Measurements from ENCODE around the gene MST1.

MST1 gene

DNA sequence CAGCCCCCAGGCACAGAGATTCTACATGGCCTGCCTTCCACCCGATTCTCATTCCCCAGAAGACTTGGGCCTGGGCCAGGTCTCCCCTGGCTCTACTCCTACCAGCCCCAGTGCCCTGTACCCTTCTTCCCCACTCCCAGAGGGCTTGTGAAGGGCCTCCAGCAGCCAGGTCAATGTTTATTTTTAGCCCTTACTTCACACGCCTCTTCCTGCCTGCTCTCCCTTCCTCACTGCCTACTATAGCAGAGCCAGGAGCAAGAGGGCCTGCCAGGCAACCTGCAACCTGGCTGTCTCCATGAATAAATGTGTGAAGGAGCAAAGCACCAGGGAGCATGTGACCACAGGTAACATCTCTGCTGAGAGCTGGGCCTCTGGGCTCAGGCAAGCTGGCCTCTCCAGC lies 41.5 kb downstream of the MST1 start:
- no peak for DNase-seq (ENCODE audit: low read depth)
- H3K4me3 ChIP-seq (ENCODE audit: low read depth, low read length), result no peak overlapping the region
- TF ChIP-seq, protein P1, sequence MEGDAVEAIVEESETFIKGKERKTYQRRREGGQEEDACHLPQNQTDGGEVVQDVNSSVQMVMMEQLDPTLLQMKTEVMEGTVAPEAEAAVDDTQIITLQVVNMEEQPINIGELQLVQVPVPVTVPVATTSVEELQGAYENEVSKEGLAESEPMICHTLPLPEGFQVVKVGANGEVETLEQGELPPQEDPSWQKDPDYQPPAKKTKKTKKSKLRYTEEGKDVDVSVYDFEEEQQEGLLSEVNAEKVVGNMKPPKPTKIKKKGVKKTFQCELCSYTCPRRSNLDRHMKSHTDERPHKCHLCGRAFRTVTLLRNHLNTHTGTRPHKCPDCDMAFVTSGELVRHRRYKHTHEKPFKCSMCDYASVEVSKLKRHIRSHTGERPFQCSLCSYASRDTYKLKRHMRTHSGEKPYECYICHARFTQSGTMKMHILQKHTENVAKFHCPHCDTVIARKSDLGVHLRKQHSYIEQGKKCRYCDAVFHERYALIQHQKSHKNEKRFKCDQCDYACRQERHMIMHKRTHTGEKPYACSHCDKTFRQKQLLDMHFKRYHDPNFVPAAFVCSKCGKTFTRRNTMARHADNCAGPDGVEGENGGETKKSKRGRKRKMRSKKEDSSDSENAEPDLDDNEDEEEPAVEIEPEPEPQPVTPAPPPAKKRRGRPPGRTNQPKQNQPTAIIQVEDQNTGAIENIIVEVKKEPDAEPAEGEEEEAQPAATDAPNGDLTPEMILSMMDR (IDR thresholded peaks at IDR 0.05; ENCODE audit: control insufficient read depth, extremely low read depth, insufficient read depth), result no peak

DNA sequence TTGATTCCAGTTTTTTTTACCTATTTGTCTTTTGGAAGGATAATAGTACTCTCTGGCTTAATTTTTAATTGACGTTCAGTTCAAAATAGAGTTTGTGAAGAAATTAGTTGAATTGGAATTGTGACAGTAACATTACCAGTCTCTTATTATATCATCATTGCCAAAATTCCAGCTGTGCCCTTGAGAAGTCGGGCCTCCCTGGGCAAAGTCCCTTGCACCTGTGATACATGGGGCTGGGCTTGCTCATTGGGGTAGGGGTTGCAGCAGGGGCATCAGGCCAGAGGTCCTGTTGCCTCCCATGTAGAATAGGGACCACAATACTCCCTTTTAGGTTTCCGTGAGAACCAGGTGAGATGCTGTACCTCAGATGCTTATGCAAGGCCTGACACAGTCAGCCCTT lies 43.0 kb downstream of the MST1 start:
- DNase-seq (ENCODE audit: low read depth), result no peak
- no peak overlapping the region for H3K4me3 ChIP-seq (ENCODE audit: low read depth, low read length)
- TF ChIP-seq, protein P1 (IDR thresholded peaks at IDR 0.05; ENCODE audit: control insufficient read depth, extremely low read depth, insufficient read depth), result no peak

DNA sequence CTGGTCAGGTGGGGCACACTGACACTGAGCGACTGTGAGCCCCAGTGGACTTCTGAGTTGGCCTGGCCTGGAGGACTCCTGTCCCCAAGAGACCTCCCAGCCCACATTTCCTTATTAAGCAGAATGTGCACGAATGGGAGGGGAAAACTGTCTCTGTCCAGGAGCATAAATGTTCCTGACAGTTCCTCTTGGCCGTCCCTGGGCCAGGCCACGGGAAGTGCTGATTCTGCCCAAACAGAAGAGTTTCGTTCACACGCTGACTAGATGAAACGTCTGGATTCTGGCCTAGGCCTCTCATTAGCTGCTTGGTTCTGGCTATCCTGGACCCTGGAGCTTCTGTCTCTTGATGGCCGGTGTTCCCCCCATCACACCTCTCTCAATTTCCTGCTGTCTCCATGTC lies 44.6 kb downstream of the MST1 start:
- TF ChIP-seq, protein P1 (IDR thresholded peaks at IDR 0.05; ENCODE audit: control insufficient read depth, extremely low read depth, insufficient read depth), result no peak
- no peak for DNase-seq (ENCODE audit: low read depth)
- H3K4me3 ChIP-seq (ENCODE audit: low read depth, low read length), result no peak overlapping the region

DNA sequence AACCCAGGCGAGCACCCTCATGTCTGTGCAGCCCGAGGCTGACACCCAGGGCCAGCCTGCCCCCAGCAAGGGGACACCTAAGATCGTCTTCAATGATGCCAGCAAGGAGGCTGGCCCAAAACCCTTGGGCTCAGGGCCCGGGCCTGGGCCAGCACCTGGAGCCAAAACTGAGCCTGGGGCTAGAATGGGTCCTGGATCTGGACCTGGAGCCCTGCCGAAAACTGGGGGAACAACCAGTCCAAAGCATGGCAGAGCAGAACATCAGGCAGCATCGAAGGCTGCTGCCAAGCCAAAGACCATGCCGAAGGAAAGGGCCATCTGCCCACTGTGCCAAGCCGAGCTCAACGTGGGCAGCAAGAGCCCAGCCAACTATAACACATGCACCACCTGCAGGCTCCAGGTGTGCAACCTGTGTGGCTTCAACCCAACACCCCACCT lies 46.5 kb downstream of the MST1 start:
- TF ChIP-seq, protein P1 (IDR thresholded peaks at IDR 0.05; ENCODE audit: control insufficient read depth, extremely low read depth, insufficient read depth), result no peak
- no peak for DNase-seq (ENCODE audit: low read depth)
- no peak overlapping the region for H3K4me3 ChIP-seq (ENCODE audit: low read depth, low read length)

DNA sequence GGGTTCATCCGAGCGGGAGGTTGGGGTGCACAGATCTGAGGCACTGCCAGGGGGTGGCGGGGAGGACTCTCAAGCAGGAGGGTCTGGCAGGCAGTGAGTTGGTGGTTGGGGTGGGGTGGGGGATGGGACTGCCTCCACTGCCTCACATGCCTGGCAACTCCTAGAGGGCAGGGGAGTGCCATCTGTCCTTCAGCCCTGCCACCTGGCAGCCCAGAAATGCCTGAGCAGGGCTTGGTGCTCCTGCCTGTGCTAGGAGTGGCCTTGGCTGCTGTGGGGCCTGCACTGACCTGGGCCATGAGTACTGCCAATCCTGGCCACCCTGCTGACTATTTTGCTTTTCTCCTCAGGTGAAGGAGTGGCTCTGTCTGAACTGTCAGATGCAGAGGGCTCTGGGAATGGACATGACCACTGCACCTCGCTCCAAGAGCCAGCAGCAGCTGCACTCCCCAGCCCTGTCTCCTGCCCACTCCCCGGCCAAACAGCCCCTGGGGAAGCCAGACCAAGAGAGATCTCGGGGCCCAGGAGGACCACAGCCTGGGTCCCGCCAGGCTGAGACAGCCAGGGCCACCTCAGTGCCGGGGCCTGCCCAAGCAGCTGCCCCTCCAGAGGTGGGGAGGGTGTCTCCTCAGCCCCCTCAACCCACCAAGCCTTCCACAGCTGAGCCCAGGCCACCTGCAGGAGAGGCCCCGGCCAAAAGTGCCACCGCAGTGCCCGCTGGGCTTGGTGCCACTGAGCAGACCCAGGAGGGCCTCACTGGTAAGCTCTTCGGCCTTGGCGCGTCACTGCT lies 47.2 kb downstream of the MST1 start:
- no peak for DNase-seq (ENCODE audit: low read depth)
- TF ChIP-seq, protein P1 (IDR thresholded peaks at IDR 0.05; ENCODE audit: control insufficient read depth, extremely low read depth, insufficient read depth), result no peak
- no peak overlapping the region for H3K4me3 ChIP-seq (ENCODE audit: low read depth, low read length)

DNA sequence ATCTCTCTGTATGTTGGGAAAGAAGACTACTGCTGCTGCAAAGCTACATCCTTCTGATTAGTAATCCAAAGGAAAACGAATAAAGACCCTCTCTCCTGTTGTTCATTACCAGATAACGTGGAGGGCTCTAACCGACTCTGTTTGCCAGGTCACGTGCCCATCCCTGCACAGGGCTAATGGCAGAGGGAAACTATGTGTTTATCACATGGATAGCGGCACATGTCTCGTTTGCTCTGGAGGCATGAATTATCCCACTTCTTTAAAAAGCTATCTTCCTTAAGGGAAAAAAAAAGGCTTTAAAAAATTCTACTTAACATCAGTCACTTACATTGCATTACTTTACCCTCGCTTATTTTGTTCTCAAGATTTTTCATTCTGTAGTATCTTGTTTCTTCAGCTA lies 48.0 kb downstream of the MST1 start:
- H3K4me3 ChIP-seq (ENCODE audit: low read depth, low read length), result no peak overlapping the region
- TF ChIP-seq, protein P1 (IDR thresholded peaks at IDR 0.05; ENCODE audit: control insufficient read depth, extremely low read depth, insufficient read depth), result no peak
- no peak for DNase-seq (ENCODE audit: low read depth)

DNA sequence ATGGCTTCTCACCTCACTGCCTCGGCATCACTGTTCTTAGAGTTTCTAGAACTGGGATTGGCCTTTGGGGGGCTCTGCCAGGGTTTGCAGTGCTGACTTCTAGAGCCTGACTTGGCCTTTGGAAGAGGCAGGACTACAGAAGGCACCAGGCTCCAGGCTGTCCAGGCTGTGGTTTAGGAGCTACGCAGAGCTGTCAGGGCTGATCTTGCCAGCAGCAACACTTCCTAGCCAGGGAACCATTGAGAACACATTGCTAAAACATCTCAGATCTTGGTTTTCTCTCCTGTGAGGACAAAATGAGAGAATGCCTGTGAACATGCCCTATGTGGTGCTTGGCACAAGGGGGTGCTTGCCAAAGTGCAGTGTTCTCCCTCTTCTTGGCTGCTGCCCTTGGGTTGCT lies 49.7 kb downstream of the MST1 start:
- no peak overlapping the region for H3K4me3 ChIP-seq (ENCODE audit: low read depth, low read length)
- no peak for DNase-seq (ENCODE audit: low read depth)
- TF ChIP-seq, protein P1 (IDR thresholded peaks at IDR 0.05; ENCODE audit: control insufficient read depth, extremely low read depth, insufficient read depth), result no peak
